ENCODE measurements around the gene PLEKHA7. TPM values are rescaled to one million over a fixed set of nuclear protein-coding genes. Genes with fewer than 3 reads are reported as not detected.
A peak's percentile ranks its signal among the peaks of the same experiment; 100 is the strongest.

PLEKHA7 gene
- total and polyA plus RNA-seq, 5 donors from 2014 or later = 0.48 to 1.8 (median 0.73) TPM

- Histone ChIP-seq H3K4me1 (ENCODE audit: control insufficient read depth, insufficient read depth, low read length, poor library complexity, severe bottlenecking) (no peaks in the 10 kb centered on the region), H3K9me3 (ENCODE audit: control insufficient read depth in 2 of 2, low read length in 2 of 2) (no peaks in the 10 kb centered on the region), H3K4me3 (ENCODE audit: low read depth, low read length) (no peak overlapping the region), H3K27me3 (ENCODE audit: control insufficient read depth, insufficient read depth, low read length) (no peaks in the 10 kb centered on the region), H3K27ac (ENCODE audit: insufficient read depth, low read length, poor library complexity, severe bottlenecking) (no peak overlapping the region), H3K36me3 (ENCODE audit: control insufficient read depth, insufficient read depth, low read length) (no peaks in the 10 kb centered on the region)
- H3K36me3 Mint-ChIP-seq = no peaks in the 10 kb centered on the region
- H3K9me3 Mint-ChIP-seq = no peaks in the 10 kb centered on the region
- H3K27ac Mint-ChIP-seq = no peak overlapping the region
- DNase-seq = no peak
- no peak for ATAC-seq (ENCODE audit: low read depth in 2 of 2)
- no peak overlapping the region for H3K4me3 Mint-ChIP-seq
- no peaks in the 10 kb centered on the region for H3K27me3 Mint-ChIP-seq
- H3K4me1 Mint-ChIP-seq = peaks cover 0 to 6% (median 0%) of the 10 kb centered on the region in 4 donors
These were observed 220.0 kb downstream of the PLEKHA7 start for GRCh38 chr11:16794047-16794818.

GRCh38 chr11:16793511-16793910, 220.7 kb downstream of the PLEKHA7 start:
- Histone ChIP-seq H3K4me3 (ENCODE audit: low read depth, low read length) (no peak overlapping the region), H3K4me1 (ENCODE audit: control insufficient read depth, insufficient read depth, low read length, poor library complexity, severe bottlenecking) (no peaks in the 10 kb centered on the region), H3K36me3 (ENCODE audit: control insufficient read depth, insufficient read depth, low read length) (no peaks in the 10 kb centered on the region), H3K9me3 (ENCODE audit: control insufficient read depth in 2 of 2, low read length in 2 of 2) (no peaks in the 10 kb centered on the region), H3K27ac (ENCODE audit: insufficient read depth, low read length, poor library complexity, severe bottlenecking) (no peak overlapping the region), H3K27me3 (ENCODE audit: control insufficient read depth, insufficient read depth, low read length) (no peaks in the 10 kb centered on the region)
- H3K9me3 Mint-ChIP-seq = no peaks in the 10 kb centered on the region
- no peaks in the 10 kb centered on the region for H3K36me3 Mint-ChIP-seq
- no peaks in the 10 kb centered on the region for H3K27me3 Mint-ChIP-seq
- peak overlapping the region in 1 of 3 donors; percentile 26 for H3K27ac Mint-ChIP-seq
- peaks cover 0 to 6% (median 0%) of the 10 kb centered on the region in 4 donors for H3K4me1 Mint-ChIP-seq
- DNase-seq (no peak), ATAC-seq (ENCODE audit: low read depth in 2 of 2) (no peak)
- no peak overlapping the region for H3K4me3 Mint-ChIP-seq

DNA sequence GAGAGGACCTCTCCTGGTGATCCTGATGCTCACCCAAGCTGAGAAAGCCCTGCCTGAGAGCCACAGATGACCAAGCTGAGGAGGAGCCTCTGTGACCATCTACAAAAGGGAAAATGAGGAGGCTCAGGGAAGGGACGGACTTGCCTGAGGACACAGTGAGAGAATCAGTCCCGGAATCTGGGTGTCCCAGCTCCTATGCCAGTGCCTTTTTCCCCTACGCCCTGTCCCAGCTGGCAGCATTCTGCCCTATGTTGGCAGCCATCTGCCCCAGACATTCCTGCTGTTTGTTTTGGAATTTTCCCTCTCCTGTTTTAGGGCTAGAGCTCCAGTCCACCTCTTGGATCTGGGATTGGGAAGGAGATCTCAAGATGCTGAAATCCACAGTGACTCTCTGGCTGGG, 221.2 kb downstream of the PLEKHA7 start:
- no peak for ATAC-seq (ENCODE audit: low read depth in 2 of 2)
- Histone ChIP-seq H3K36me3 (ENCODE audit: control insufficient read depth, insufficient read depth, low read length) (no peaks in the 10 kb centered on the region), H3K27me3 (ENCODE audit: control insufficient read depth, insufficient read depth, low read length) (no peaks in the 10 kb centered on the region), H3K9me3 (ENCODE audit: control insufficient read depth in 2 of 2, low read length in 2 of 2) (no peaks in the 10 kb centered on the region), H3K27ac (ENCODE audit: insufficient read depth, low read length, poor library complexity, severe bottlenecking) (no peak overlapping the region), H3K4me3 (ENCODE audit: low read depth, low read length) (no peak overlapping the region), H3K4me1 (ENCODE audit: control insufficient read depth, insufficient read depth, low read length, poor library complexity, severe bottlenecking) (no peaks in the 10 kb centered on the region)
- Mint-ChIP-seq H3K36me3 (no peaks in the 10 kb centered on the region), H3K4me1 (peaks cover 0 to 6% (median 0%) of the 10 kb centered on the region in 4 donors), H3K27me3 (no peaks in the 10 kb centered on the region), H3K9me3 (no peaks in the 10 kb centered on the region), H3K27ac (peak overlapping the region in 1 of 3 donors; percentile 26), H3K4me3 (no peak overlapping the region)
- DNase-seq = no peak

GRCh38 chr11:16792426-16792825, 221.8 kb downstream of the PLEKHA7 start:
- no peaks in the 10 kb centered on the region for H3K9me3 Mint-ChIP-seq
- no peak for ATAC-seq (ENCODE audit: low read depth in 2 of 2)
- DNase-seq = no peak
- Histone ChIP-seq H3K36me3 (ENCODE audit: control insufficient read depth, insufficient read depth, low read length) (no peaks in the 10 kb centered on the region), H3K27ac (ENCODE audit: insufficient read depth, low read length, poor library complexity, severe bottlenecking) (no peak overlapping the region), H3K4me1 (ENCODE audit: control insufficient read depth, insufficient read depth, low read length, poor library complexity, severe bottlenecking) (no peaks in the 10 kb centered on the region), H3K27me3 (ENCODE audit: control insufficient read depth, insufficient read depth, low read length) (no peaks in the 10 kb centered on the region), H3K9me3 (ENCODE audit: control insufficient read depth in 2 of 2, low read length in 2 of 2) (no peaks in the 10 kb centered on the region), H3K4me3 (ENCODE audit: low read depth, low read length) (no peak overlapping the region)
- H3K4me1 Mint-ChIP-seq = peaks cover 0 to 6% (median 0%) of the 10 kb centered on the region in 4 donors
- H3K27ac Mint-ChIP-seq = no peak overlapping the region
- no peaks in the 10 kb centered on the region for H3K36me3 Mint-ChIP-seq
- no peaks in the 10 kb centered on the region for H3K27me3 Mint-ChIP-seq
- H3K4me3 Mint-ChIP-seq = no peak overlapping the region

- ATAC-seq (ENCODE audit: low read depth in 2 of 2) (no peak), DNase-seq (no peak)
- H3K4me1 ChIP-seq (ENCODE audit: control insufficient read depth, insufficient read depth, low read length, poor library complexity, severe bottlenecking) = no peaks in the 10 kb centered on the region
- no peaks in the 10 kb centered on the region for H3K27me3 ChIP-seq (ENCODE audit: control insufficient read depth, insufficient read depth, low read length)
- H3K4me3 ChIP-seq (ENCODE audit: low read depth, low read length) = no peak overlapping the region
- H3K36me3 ChIP-seq (ENCODE audit: control insufficient read depth, insufficient read depth, low read length) = no peaks in the 10 kb centered on the region
- no peak overlapping the region for H3K27ac ChIP-seq (ENCODE audit: insufficient read depth, low read length, poor library complexity, severe bottlenecking)
- Mint-ChIP-seq H3K9me3 (no peaks in the 10 kb centered on the region), H3K36me3 (no peaks in the 10 kb centered on the region), H3K4me3 (no peak overlapping the region), H3K27me3 (no peaks in the 10 kb centered on the region), H3K27ac (no peak overlapping the region), H3K4me1 (peaks cover 0 to 6% (median 0%) of the 10 kb centered on the region in 4 donors)
- no peaks in the 10 kb centered on the region for H3K9me3 ChIP-seq (ENCODE audit: control insufficient read depth in 2 of 2, low read length in 2 of 2)
These were observed 222.8 kb downstream of the PLEKHA7 start for GRCh38 chr11:16791191-16791961.

- H3K36me3 ChIP-seq (ENCODE audit: control insufficient read depth, insufficient read depth, low read length) = no peaks in the 10 kb centered on the region
- H3K4me3 ChIP-seq (ENCODE audit: low read depth, low read length) = no peak overlapping the region
- no peaks in the 10 kb centered on the region for H3K9me3 ChIP-seq (ENCODE audit: control insufficient read depth in 2 of 2, low read length in 2 of 2)
- no peaks in the 10 kb centered on the region for H3K9me3 Mint-ChIP-seq
- H3K4me1 ChIP-seq (ENCODE audit: control insufficient read depth, insufficient read depth, low read length, poor library complexity, severe bottlenecking) = no peaks in the 10 kb centered on the region
- H3K4me1 Mint-ChIP-seq = peaks cover 0 to 6% (median 0%) of the 10 kb centered on the region in 4 donors
- no peak overlapping the region for H3K4me3 Mint-ChIP-seq
- no peaks in the 10 kb centered on the region for H3K27me3 Mint-ChIP-seq
- no peaks in the 10 kb centered on the region for H3K36me3 Mint-ChIP-seq
- H3K27ac ChIP-seq (ENCODE audit: insufficient read depth, low read length, poor library complexity, severe bottlenecking) = no peak overlapping the region
- no peak for ATAC-seq (ENCODE audit: low read depth in 2 of 2)
- DNase-seq = no peak
- H3K27me3 ChIP-seq (ENCODE audit: control insufficient read depth, insufficient read depth, low read length) = no peaks in the 10 kb centered on the region
- no peak overlapping the region for H3K27ac Mint-ChIP-seq
These were observed 223.6 kb downstream of the PLEKHA7 start for GRCh38 chr11:16790486-16791190.

GRCh38 chr11:16789560-16790485, 224.4 kb downstream of the PLEKHA7 start:
- no peak for ATAC-seq (ENCODE audit: low read depth in 2 of 2)
- Mint-ChIP-seq H3K9me3 (no peaks in the 10 kb centered on the region), H3K4me3 (no peak overlapping the region), H3K27me3 (no peaks in the 10 kb centered on the region), H3K27ac (no peak overlapping the region), H3K4me1 (peaks cover 0 to under 1% (median 0%) of the 10 kb centered on the region in 4 donors), H3K36me3 (no peaks in the 10 kb centered on the region)
- Histone ChIP-seq H3K4me1 (ENCODE audit: control insufficient read depth, insufficient read depth, low read length, poor library complexity, severe bottlenecking) (no peaks in the 10 kb centered on the region), H3K27ac (ENCODE audit: insufficient read depth, low read length, poor library complexity, severe bottlenecking) (no peak overlapping the region), H3K27me3 (ENCODE audit: control insufficient read depth, insufficient read depth, low read length) (no peaks in the 10 kb centered on the region), H3K4me3 (ENCODE audit: low read depth, low read length) (no peak overlapping the region), H3K36me3 (ENCODE audit: control insufficient read depth, insufficient read depth, low read length) (no peaks in the 10 kb centered on the region), H3K9me3 (ENCODE audit: control insufficient read depth in 2 of 2, low read length in 2 of 2) (no peaks in the 10 kb centered on the region)
- DNase-seq = no peak
